Glomerular endothelial cell (primary cell): Measurements from ENCODE around the gene CLEC9A. TPM values are rescaled to one million over a fixed set of nuclear protein-coding genes. Genes with fewer than 3 reads are reported as not detected.

Experiments used
- DNase-seq: peaks from one replicate; pipeline ENCODE4 v3.0.0-alpha.2; 2011; ENCODE audit warnings: low read depth, low spot score; ENCODE audit errors: extremely low read depth
- total RNA-seq: library from RNA; depleted of rRNA; stranded (reverse); fragments of >200 nt; gene quantifications from 2 replicates; pipeline ENCODE4 v1.2.3, GENCODE V29; 2015

CLEC9A gene
- total RNA-seq, 1 donor from 2014 or later: not detected

- no peak for DNase-seq
Observed at GRCh38 chr12:10065241-10065640, 34.8 kb downstream of the CLEC9A start.

GRCh38 chr12:10067264-10067663, 36.8 kb downstream of the CLEC9A start:
- peak; percentile 78 for DNase-seq

GRCh38 chr12:10067942-10068341, 37.5 kb downstream of the CLEC9A start:
- DNase-seq: peak; percentile 93

GRCh38 chr12:10068644-10069043, 38.2 kb downstream of the CLEC9A start:
- peak; percentile 31 for DNase-seq

GRCh38 chr12:10069099-10069498, 38.6 kb downstream of the CLEC9A start:
- peak; percentile 90 for DNase-seq

GRCh38 chr12:10069976-10070375, 39.5 kb downstream of the CLEC9A start:
- DNase-seq: no peak

- no peak for DNase-seq
Observed at GRCh38 chr12:10070380-10070779, 39.9 kb downstream of the CLEC9A start.

- no peak for DNase-seq
Observed at GRCh38 chr12:10072131-10072530, 41.6 kb downstream of the CLEC9A start.

GRCh38 chr12:10073261-10073660, 42.8 kb downstream of the CLEC9A start:
- DNase-seq: no peak

GRCh38 chr12:10075451-10075850, 45.0 kb downstream of the CLEC9A start:
- DNase-seq: no peak

GRCh38 chr12:10082117-10082874, 51.8 kb downstream of the CLEC9A start:
- no peak for DNase-seq

- no peak for DNase-seq
Observed at GRCh38 chr12:10084733-10085132, 54.3 kb downstream of the CLEC9A start.

GRCh38 chr12:10086387-10086786, 55.9 kb downstream of the CLEC9A start:
- no peak for DNase-seq

GRCh38 chr12:10088031-10088430, 57.5 kb downstream of the CLEC9A start:
- no peak for DNase-seq

- DNase-seq: no peak
Observed at GRCh38 chr12:10088955-10089900, 58.7 kb downstream of the CLEC9A start.

GRCh38 chr12:10094646-10095395, 64.3 kb downstream of the CLEC9A start:
- DNase-seq: no peak

- DNase-seq: no peak
Observed at GRCh38 chr12:10095971-10096370, 65.5 kb downstream of the CLEC9A start.

GRCh38 chr12:10097521-10097920, 67.0 kb downstream of the CLEC9A start:
- DNase-seq: peak; percentile 27

- peak; percentile 44 for DNase-seq
Observed at GRCh38 chr12:10098791-10099190, 68.3 kb downstream of the CLEC9A start, which contains the start of gene CLEC1A. Gene CLEC1A, minus strand, starts transcription at chr12:10098985. Its CDS starts 63 bp downstream, at chr12:10098922.

- DNase-seq: no peak
Observed at GRCh38 chr12:10101042-10101579, 70.6 kb downstream of the CLEC9A start.
